Testis (tissue), 2 donors: Measurements from ENCODE around the gene PPP1R7.

Source experiments
- CTCF ChIP-seq, 3 experiments: fragments of 450-650 bp in 2 of 3; fragments of 200-600 bp in 1 of 3; sonication (generic) in 1 of 3; IDR thresholded peaks; one replicate each; pipeline ENCODE4 v1.5.1; 2016 to 2019; ENCODE audit warnings: antibody characterized with exemption in 3 of 3, mild to moderate bottlenecking in 2 of 3, moderate library complexity in 1 of 3
- POLR2A ChIP-seq: fragments of 450-650 bp; IDR thresholded peaks from one replicate; pipeline ENCODE4 v1.6.1; 2017; ENCODE audit warnings: antibody characterized with exemption, mild to moderate bottlenecking, moderate library complexity

- TF ChIP-seq CTCF (IDR thresholded peaks at IDR 0.05) = no peak
- TF ChIP-seq POLR2A = no peak
Measured at GRCh38 chr2:241112592-241112991, 37.7 kb upstream of the PPP1R7 start.
